AG04449 (cell line): ENCODE results near the gene UBA52.

ENCODE experiments used
- CTCF ChIA-PET: fragments of 350-600 bp; formaldehyde crosslinking; extraction: SDS; loops from one replicate; lab custom pipeline; 2021; ENCODE audit warnings: antibody characterized with exemption; lab: Yijun Ruan, JAX
- POLR2A ChIA-PET: fragments of 400-600, 350-600 bp; formaldehyde crosslinking; extraction: SDS; loops from one replicate; lab custom pipeline; 2020; ENCODE audit warnings: antibody characterized with exemption, inconsistent platforms; lab: Yijun Ruan, JAX
- DNase-seq: peaks from one replicate; pipeline ENCODE4 v3.0.0-alpha.2; 2010; ENCODE audit warnings: low read depth, low spot score
- H3K4me3 ChIP-seq: 2 replicates; pipeline ENCODE4 v1.5.1; 2011; ENCODE audit warnings: low read depth, mild to moderate bottlenecking, control low read depth, low read length
- CTCF ChIP-seq: IDR thresholded peaks from one replicate; pipeline ENCODE4 v1.5.1; 2011; ENCODE audit warnings: mild to moderate bottlenecking, moderate library complexity, low read length, control low read depth, inconsistent platforms; ENCODE audit not compliant: insufficient read depth; ENCODE audit errors: missing control alignments

UBA52 gene

GRCh38 chr19:18608102-18608804, 36.6 kb downstream of the UBA52 start:
- no peak for TF ChIP-seq CTCF
- ChIA-PET POLR2A (no interaction called here), CTCF (no interaction called here)
- no peak overlapping the region for H3K4me3 ChIP-seq
- DNase-seq, result no peak

- DNase-seq, result no peak
- TF ChIP-seq CTCF, result no peak
- ChIA-PET CTCF (interaction anchor here (1.0 kb wide), 1 partner anchor 15 kb away, joined by 4 read pairs; no protein-coding TSS in a partner anchor), POLR2A (no interaction called here)
- no peak overlapping the region for H3K4me3 ChIP-seq
Measured at GRCh38 chr19:18608805-18609716, 37.4 kb downstream of the UBA52 start.

- CTCF ChIA-PET, result interaction anchor here (1.0 kb wide), 1 partner anchor 15 kb away, joined by 4 read pairs; no protein-coding TSS in a partner anchor
Measured at GRCh38 chr19:18609717-18610051, 38.0 kb downstream of the UBA52 start.

GRCh38 chr19:18610245-18610555, 38.5 kb downstream of the UBA52 start:
- DNase-seq, result no peak
- ChIA-PET POLR2A (no interaction called here), CTCF (interaction anchor here (1.0 kb wide), 1 partner anchor 16 kb away, joined by 4 read pairs; no protein-coding TSS in a partner anchor)
- no peak for TF ChIP-seq CTCF
- H3K4me3 ChIP-seq, result no peak overlapping the region

More at GRCh38 chr19:18609717-18610051, 38.0 kb downstream of the UBA52 start:
- POLR2A ChIA-PET, result no interaction called here
- no peak for DNase-seq
- no peak overlapping the region for H3K4me3 ChIP-seq
- no peak for TF ChIP-seq CTCF

GRCh38 chr19:18610556-18611326, 39.1 kb downstream of the UBA52 start:
- H3K4me3 ChIP-seq, result no peak overlapping the region
- POLR2A ChIA-PET, result no interaction called here
- TF ChIP-seq CTCF, result no peak
- DNase-seq, result no peak
- CTCF ChIA-PET, result no interaction called here
